GM18505 (cell line): Measurements from ENCODE around the gene ARVCF.

Experiments
- ATAC-seq: cut with Tn5 transposase; IDR thresholded peaks from one replicate; pipeline ENCODE4 v1.9.1; 2021; ENCODE audit not compliant: unreplicated experiment
- POLR2A ChIP-seq: IDR thresholded peaks from 4 replicates; pipeline ENCODE4 v1.6.1; 2011; ENCODE audit warnings: borderline replicate concordance; ENCODE audit not compliant: insufficient read depth, insufficient read length; ENCODE audit errors: extremely low read depth

Gene ARVCF

DNA sequence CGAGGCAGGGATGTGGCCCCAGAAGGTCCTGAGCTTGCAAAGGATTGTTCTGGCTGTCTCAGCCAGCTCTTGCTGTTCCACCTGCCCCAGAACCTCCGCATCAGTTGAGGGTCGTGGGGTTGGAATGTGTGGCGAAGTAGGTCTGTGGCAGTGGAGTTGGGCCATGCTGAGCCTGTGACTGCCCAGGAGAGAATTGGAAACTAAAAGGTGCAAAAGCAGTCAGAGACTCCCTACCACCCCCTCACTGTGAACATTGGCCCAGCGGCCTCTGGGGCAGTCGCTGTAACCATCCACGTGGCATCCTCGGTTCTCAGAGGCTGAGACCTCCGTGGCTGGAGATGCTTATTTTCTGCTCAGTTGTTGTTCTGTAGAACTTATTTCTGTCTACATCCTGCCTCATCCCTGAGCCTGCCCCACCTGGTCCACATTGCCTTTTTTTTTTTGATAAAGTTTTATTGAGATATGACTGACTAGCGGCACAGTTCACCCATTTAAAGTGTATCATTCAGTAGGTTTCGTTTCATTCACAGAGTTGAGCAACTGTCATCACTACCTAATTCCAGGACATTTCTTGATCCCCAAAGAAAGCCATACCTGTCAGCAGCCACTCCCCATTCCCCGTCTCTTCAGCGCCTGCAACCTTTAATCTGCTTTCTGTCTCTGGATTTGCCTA, 41.1 kb upstream of the ARVCF start:
- no peak for TF ChIP-seq POLR2A
- ATAC-seq = no peak

DNA sequence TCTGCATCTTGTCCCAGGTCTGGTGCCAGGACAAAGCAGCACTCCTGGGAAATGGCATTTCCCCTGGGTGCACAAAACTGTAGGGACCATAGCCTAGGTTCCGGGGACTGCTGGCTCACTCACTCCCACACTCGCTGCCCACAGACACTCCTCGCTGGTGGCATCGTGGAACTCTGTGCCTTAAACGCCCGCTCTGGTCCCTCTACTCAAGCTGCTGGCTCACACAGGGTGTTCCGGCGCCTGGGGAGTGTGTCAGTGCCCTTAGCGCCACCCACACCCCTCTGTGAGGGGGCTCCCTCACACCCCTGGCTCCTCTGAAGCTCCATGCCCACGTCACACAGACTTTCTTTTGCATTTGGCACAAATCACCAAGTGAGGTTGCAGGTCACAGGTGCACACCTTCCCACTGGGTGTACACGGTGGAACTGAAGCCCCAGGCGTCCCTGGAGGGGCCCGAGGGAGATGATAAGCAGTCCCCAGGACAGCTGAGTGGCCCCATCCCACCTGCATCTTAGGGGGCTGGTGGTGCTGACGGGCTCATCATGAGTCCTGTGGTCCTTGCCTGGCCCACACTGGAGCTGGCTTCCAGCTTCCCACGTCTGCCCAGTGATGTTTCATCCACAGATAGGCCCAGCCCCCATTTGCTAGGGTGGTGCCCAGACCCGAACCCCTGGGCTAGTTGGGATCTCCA, 40.2 kb upstream of the ARVCF start:
- ATAC-seq = no peak
- no peak for TF ChIP-seq POLR2A

DNA sequence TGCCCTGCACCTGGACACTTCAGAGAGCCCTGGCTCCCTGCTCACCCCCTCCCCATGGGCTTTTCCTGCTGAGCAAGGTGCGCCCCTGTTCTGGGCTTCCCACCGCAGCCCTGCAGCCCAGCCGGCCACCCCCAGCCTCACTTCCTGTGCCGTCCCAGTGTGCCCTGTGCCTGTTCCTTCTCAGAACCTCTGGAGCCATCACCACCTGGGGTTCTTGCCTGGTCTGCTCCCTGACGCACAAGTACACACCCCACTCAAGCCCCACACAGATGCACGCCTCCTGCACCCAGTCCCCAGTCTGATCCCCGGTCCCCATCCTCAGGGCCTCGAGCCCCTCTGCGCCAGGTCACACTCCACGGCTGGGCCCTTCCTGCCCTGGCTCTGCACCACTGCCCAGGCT, 39.5 kb upstream of the ARVCF start:
- no peak for TF ChIP-seq POLR2A
- ATAC-seq = no peak

DNA sequence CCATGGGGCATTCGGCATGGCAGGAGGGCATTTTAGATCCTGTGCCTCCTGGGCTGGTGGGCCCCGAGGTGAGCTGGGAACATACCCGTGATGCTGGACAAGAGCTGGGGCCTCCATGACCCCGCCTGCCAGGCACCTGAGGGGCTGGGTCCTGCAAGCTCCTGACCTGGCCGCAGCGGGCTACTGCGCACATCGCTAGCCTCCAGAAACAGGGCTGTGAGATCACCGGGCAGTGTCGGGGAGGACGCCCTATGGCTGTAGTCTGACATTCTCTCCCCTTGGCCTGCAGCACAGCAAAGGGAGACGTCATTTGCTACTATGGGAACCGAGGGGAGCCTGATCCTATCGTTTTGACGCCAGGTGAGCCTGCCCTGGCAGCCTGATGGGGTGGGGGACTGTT, 39.0 kb upstream of the ARVCF start:
- ATAC-seq = no peak

DNA sequence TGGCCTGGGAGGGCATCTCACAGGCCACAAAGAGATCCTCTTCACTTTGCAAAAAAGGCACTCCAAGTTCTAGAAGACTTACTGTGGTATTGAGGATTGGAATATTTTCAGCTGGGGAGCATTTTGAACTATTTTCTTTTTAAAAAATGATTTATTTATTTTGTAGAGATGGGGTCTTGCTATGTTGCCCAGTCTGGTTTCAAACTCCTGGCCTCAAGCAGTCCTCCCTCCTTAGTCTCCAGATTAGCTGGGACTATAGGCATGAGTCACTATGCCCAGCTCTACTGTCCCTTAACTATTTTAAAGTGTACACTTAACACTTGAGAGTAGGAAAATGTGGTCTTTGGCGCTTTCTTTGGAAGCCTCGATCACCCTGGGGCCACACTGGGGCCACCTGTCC, 38.5 kb upstream of the ARVCF start:
- no peak for TF ChIP-seq POLR2A
- no peak for ATAC-seq

More for the DNA sequence above, 39.0 kb upstream of the ARVCF start:
- TF ChIP-seq POLR2A = no peak

- no peak for TF ChIP-seq POLR2A
- ATAC-seq = no peak
Observed at GRCh38 chr22:20054485-20054884, 37.9 kb upstream of the ARVCF start.

GRCh38 chr22:20054034-20054427, 37.4 kb upstream of the ARVCF start:
- TF ChIP-seq POLR2A = no peak
- ATAC-seq = no peak

DNA sequence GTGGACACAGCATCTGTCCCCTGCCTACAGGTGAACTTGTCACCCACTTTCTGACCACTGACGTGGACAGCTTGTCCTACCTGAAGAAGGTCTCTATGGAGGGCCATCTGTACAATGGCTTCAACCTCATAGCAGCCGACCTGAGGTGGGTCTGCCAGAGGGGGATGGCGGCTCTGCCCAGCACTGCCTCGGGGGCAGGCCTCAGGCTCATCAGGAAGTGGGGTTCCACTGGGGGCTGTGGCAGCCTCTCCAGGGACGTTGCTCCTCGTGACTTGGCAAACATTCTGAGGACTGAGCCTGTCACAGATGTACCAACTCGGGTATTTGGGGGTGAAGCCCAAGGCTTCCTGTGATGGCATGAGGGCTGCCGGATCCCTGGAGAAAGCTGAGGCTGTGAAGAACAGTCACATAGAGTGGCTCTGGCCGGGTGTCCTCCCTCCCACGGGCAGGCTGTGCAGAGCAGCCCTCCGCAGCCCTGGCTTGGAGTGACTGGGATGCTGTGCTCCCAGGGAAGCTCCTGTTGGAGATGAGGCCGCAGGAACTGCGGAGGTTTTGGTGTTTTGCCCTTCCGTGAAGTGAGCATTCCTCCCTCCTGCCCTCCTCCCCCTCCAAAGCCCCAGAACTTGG, 36.9 kb upstream of the ARVCF start:
- TF ChIP-seq POLR2A = no peak
- ATAC-seq = no peak

GRCh38 chr22:20052309-20053259, 36.0 kb upstream of the ARVCF start:
- ATAC-seq = no peak
- TF ChIP-seq POLR2A = no peak

DNA sequence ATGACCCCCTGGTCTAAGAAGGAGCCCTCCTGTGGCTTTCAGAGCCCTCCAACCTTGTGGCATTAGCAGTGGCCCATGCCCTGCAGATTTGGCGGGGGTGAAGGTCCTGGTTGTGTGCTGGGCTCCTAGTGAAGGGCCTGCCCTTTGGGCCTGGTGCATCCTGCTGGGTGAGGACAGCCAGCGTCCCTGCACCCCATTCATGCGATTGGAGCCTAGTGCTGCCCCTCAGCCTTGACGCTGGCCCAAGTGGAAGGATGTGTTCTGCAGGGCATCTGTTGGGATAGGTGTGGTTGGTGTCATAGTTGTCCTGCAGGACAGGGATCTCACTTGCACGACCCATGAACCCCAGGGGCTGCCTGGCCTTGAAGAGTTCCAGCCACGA, 35.3 kb upstream of the ARVCF start:
- TF ChIP-seq POLR2A = no peak
- no peak for ATAC-seq

DNA sequence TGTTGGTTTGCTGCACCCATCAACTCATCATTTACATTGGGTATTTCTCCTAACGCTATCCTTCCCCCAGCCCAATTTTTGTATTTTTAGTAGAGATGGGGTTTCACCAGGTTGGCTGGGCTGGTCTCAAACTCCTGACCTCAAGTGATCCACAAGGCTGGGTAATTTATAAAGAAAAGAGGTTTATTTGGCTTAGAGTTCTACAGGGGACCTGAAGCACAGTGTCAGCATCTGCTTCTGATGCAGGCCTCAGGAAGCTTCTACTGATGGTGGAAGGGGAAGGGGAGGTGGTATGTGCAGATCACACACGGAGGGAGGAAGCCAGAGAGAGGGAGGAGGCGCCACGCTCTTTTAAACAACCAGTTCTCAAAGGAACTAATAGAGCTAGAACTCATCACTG, 30.1 kb upstream of the ARVCF start:
- no peak for ATAC-seq
- TF ChIP-seq POLR2A = no peak

DNA sequence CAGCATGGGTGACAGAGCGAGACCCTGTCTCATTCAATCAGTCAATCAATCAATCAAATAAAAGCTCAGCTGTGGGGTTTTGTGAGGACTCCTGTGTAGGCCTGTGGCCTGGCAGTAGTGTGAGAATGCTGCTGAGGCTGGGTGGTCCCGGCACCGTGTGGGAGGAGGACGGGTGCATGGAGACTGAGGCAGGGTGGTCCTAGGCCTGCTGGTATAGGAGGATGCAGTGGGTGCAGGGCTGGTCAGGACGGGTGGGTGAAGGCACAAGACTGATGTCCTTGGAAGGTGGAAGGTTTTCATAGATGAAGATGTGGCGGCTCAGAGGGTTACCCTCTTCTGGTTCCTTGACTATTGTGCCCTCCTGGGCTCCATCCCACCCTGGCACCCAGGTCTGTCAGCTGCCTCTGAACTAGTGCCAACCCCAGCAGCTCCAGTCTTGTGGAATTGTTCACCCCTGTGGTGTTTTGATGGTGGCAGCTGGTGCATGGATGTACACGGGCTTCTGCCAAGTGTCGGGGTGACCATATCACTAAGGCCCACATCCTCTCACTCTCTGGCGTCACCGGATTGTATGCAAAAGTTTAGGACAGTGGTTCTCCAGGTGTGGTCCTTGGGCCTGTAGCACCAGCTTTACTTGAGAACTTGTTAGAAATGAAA, 28.0 kb upstream of the ARVCF start:
- TF ChIP-seq POLR2A = no peak
- no peak for ATAC-seq

DNA sequence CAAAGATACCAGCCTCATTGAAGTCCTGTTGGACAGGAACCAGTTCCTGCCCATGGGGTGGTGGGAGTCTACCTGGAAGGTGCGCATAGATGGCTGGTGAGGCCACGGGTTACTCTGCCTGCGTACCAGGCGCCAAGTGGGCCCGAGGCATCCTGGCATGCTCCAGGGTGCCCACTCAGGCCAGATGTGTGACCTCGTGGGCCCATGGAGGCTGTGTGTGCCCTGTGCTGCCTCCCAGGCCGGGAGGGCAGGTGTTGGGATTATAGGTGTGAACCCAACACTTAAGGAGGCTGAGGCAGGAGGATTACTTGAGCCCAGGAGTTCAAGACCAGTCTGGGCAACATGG, 27.3 kb upstream of the ARVCF start:
- TF ChIP-seq POLR2A = no peak
- no peak for ATAC-seq
